ENCODE results near the gene CDHR3. TPM values are rescaled to one million over a fixed set of nuclear protein-coding genes. Genes with fewer than 3 reads are reported as not detected.

Gene CDHR3
- total RNA-seq, 1 donor from 2014 or later = 2.3 TPM

DNA sequence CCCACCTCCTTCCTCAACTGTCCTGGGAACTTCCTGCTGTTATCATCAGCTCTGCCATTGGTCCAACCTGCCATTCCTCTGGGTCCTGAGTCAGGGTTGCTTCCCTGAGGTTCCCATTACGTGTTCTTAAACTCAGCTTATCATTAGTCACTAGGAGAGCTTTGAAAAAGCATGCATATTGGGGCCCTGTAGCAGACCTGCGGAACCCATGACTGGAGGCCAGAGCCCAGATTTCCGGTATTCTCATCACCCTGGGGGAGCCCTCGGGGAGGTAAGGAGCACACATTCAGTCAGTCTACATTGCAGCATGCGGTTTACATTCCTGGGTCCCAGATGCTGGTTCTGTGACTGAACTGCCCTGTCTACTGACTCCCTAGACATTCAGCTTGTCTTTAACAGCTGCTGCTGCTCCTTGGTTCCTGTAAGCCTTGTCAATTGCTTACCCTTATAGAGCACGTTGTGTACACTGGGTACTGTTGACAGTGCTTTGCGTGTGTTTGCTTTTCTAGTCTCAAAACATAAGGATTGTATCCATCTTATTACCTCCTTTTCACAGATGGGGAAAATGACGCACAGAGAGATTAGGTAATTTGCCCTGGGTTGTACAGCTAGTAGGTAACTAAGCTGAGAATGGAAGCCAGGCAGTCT, 12.8 kb downstream of the CDHR3 start:
- Mint-ChIP-seq H3K27me3 (ENCODE audit: unreplicated experiment) (peaks cover 36% of the 10 kb centered on the region), H3K4me1 (ENCODE audit: unreplicated experiment) (peaks cover 4% of the 10 kb centered on the region), H3K27ac (ENCODE audit: unreplicated experiment) (no peak overlapping the region), H3K9me3 (ENCODE audit: unreplicated experiment) (no peaks in the 10 kb centered on the region), H3K4me3 (ENCODE audit: unreplicated experiment) (no peak overlapping the region), H3K36me3 (ENCODE audit: unreplicated experiment) (no peaks in the 10 kb centered on the region)
- TF ChIP-seq, protein P1, sequence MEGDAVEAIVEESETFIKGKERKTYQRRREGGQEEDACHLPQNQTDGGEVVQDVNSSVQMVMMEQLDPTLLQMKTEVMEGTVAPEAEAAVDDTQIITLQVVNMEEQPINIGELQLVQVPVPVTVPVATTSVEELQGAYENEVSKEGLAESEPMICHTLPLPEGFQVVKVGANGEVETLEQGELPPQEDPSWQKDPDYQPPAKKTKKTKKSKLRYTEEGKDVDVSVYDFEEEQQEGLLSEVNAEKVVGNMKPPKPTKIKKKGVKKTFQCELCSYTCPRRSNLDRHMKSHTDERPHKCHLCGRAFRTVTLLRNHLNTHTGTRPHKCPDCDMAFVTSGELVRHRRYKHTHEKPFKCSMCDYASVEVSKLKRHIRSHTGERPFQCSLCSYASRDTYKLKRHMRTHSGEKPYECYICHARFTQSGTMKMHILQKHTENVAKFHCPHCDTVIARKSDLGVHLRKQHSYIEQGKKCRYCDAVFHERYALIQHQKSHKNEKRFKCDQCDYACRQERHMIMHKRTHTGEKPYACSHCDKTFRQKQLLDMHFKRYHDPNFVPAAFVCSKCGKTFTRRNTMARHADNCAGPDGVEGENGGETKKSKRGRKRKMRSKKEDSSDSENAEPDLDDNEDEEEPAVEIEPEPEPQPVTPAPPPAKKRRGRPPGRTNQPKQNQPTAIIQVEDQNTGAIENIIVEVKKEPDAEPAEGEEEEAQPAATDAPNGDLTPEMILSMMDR (IDR thresholded peaks at IDR 0.05) = no peak
- no peak for DNase-seq (ENCODE audit: extremely low spot score, unreplicated experiment)

DNA sequence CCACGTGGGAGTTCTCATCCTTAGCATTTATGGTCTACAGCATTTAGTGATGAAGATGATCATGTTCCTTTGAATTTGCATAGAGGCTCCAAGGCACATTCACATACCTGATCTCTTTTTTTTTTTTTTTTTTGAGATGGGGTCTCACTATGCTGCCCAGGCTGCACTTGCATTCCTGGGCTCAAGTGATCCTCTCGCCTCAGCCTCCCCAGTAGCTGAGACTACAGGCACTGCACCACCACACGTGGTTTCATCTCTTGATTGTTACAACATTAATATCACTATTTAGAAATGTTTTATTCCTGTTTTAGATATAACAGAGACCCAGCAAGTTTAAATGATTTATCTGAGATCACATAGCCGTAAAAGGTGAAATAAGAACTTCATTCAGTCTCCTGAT, 13.8 kb downstream of the CDHR3 start:
- Mint-ChIP-seq H3K9me3 (ENCODE audit: unreplicated experiment) (no peaks in the 10 kb centered on the region), H3K27ac (ENCODE audit: unreplicated experiment) (no peak overlapping the region), H3K4me3 (ENCODE audit: unreplicated experiment) (no peak overlapping the region), H3K4me1 (ENCODE audit: unreplicated experiment) (peaks cover 4% of the 10 kb centered on the region), H3K36me3 (ENCODE audit: unreplicated experiment) (no peaks in the 10 kb centered on the region), H3K27me3 (ENCODE audit: unreplicated experiment) (peaks cover 43% of the 10 kb centered on the region)
- TF ChIP-seq, protein P1 (IDR thresholded peaks at IDR 0.05) = no peak
- DNase-seq (ENCODE audit: extremely low spot score, unreplicated experiment) = no peak

DNA sequence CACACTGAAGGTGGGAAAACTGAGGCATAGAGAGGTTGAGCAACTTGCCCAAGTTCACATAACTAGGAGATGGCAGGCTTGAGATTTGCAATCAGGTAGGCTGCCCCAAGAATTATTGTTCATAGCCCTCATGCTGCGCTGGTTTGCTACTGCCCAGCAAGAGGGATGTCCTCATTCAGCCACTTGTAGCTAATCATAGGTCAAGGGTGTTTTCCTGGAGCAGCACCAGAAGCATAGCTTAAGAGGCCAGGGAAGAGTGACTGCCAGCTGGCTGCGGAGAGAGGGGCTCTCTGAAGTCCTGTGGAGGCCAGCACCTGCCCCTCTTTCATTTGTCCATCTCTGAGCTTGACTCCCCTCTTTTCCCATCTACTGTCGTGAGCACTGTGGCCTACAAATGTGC, 15.0 kb downstream of the CDHR3 start:
- Mint-ChIP-seq H3K4me1 (ENCODE audit: unreplicated experiment) (no peaks in the 10 kb centered on the region), H3K4me3 (ENCODE audit: unreplicated experiment) (no peak overlapping the region), H3K36me3 (ENCODE audit: unreplicated experiment) (no peaks in the 10 kb centered on the region), H3K9me3 (ENCODE audit: unreplicated experiment) (no peaks in the 10 kb centered on the region), H3K27ac (ENCODE audit: unreplicated experiment) (no peak overlapping the region), H3K27me3 (ENCODE audit: unreplicated experiment) (peaks cover 44% of the 10 kb centered on the region)
- TF ChIP-seq, protein P1 (IDR thresholded peaks at IDR 0.05) = no peak
- DNase-seq (ENCODE audit: extremely low spot score, unreplicated experiment) = no peak

DNA sequence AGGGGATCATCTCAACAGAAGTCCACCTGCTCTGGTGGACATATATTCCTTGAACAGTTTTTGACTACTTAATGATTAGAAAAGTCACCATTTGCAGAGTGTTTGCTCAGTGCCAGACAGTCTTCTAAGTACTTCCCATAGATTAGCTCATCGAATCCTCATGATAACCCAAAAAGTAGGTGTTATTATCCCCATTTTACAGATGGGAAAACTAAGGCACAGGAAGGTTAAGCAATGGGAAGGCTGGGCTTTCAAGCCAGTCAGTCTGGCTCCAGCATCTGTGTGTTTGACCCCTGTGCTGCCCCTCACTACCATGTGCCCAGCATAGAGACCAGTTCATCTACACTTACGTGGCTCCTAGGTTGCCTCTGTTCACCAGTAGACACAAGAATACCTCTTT, 15.9 kb downstream of the CDHR3 start:
- Mint-ChIP-seq H3K4me3 (ENCODE audit: unreplicated experiment) (no peak overlapping the region), H3K27ac (ENCODE audit: unreplicated experiment) (no peak overlapping the region), H3K27me3 (ENCODE audit: unreplicated experiment) (peaks cover 46% of the 10 kb centered on the region), H3K36me3 (ENCODE audit: unreplicated experiment) (no peaks in the 10 kb centered on the region), H3K9me3 (ENCODE audit: unreplicated experiment) (no peaks in the 10 kb centered on the region), H3K4me1 (ENCODE audit: unreplicated experiment) (no peaks in the 10 kb centered on the region)
- no peak for DNase-seq (ENCODE audit: extremely low spot score, unreplicated experiment)
- TF ChIP-seq, protein P1 (IDR thresholded peaks at IDR 0.05) = no peak

DNA sequence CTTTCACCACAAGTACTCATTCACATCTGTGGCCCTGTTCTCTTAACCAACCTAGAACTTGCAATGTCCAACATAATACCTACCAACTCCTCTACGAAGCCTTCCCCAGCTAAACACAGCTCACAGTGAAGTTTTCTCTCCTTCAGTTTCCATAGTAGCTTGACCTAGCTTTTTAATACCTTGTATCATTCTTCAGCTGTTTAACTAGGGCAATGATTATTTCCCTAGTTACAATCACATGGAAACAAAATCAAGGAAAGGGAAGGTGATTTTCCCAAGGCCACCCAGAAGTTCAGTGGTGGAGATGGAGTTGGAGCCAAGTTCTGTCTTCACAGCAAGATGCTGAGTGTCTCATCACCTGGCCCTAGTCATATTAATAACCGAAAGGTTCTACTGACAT, 16.3 kb downstream of the CDHR3 start:
- peaks cover 49% of the 10 kb centered on the region for H3K27me3 Mint-ChIP-seq (ENCODE audit: unreplicated experiment)
- DNase-seq (ENCODE audit: extremely low spot score, unreplicated experiment) = no peak
- no peak overlapping the region for H3K4me3 Mint-ChIP-seq (ENCODE audit: unreplicated experiment)
- H3K9me3 Mint-ChIP-seq (ENCODE audit: unreplicated experiment) = no peaks in the 10 kb centered on the region
- no peaks in the 10 kb centered on the region for H3K4me1 Mint-ChIP-seq (ENCODE audit: unreplicated experiment)
- TF ChIP-seq, protein P1 (IDR thresholded peaks at IDR 0.05) = no peak
- no peaks in the 10 kb centered on the region for H3K36me3 Mint-ChIP-seq (ENCODE audit: unreplicated experiment)
- no peak overlapping the region for H3K27ac Mint-ChIP-seq (ENCODE audit: unreplicated experiment)
